K562 (cell line): ENCODE results near the gene SLITRK3. TPM values are rescaled to one million over a fixed set of nuclear protein-coding genes. Genes with fewer than 3 reads are reported as not detected.

ENCODE experiments used
- ATAC-seq: fragments of 200-7000 bp; cut with Tn5 transposase; 3 replicates; pipeline ENCODE4 v1.9.1; 2020; ENCODE audit warnings: moderate library complexity
- BruUV-seq: library from RNA; stranded (reverse); fragments of 400-500 nt; replicated peaks from 2 replicates; lab custom pipeline; 2021; lab: Mats Ljungman, UMichigan
- CTCF ChIA-PET: fragments of 300-600 bp; formaldehyde crosslinking; extraction: SDS; loops from one replicate; lab custom pipeline; 2021; ENCODE audit warnings: low intra/inter-chr PET ratio; lab: Yijun Ruan, JAX
- POLR2A ChIA-PET: fragments of 300-600, 350-650 bp; sonication (Branson Sonifier 250); formaldehyde crosslinking; extraction: SDS; loops from one replicate; lab custom pipeline; 2021; ENCODE audit warnings: antibody characterized with exemption, inconsistent platforms; lab: Yijun Ruan, JAX
- DNase-seq, 4 experiments: peaks; one replicate each; pipeline versions ENCODE4 v3.0.0 to v3.0.0-alpha.2; 2011 to 2018; ENCODE audit warnings: low spot score in 3 of 4, mixed read lengths in 3 of 4; ENCODE audit errors: extremely low read depth in 1 of 4
- FAIRE-seq: peaks from 2 replicates; lab custom pipeline; 2011; peaks lifted over from hg19 to GRCh38; lab: Jason Lieb, UNC
- H2AFZ ChIP-seq: 2 replicates; pipeline ENCODE4 v1.6.0; 2011; ENCODE audit warnings: low read depth, low read length, control low read depth, inconsistent platforms
- H3K27ac ChIP-seq: fragments of 200-600 bp; 3 replicates; pipeline ENCODE4 v1.8.0; 2011; ENCODE audit warnings: low read depth, mild to moderate bottlenecking, control low read depth, inconsistent platforms, low read length, moderate library complexity, mixed read lengths; ENCODE audit errors: extremely low read depth
- H3K27me3 ChIP-seq, 2 experiments: fragments of 300-600 bp in 1 of 2; 2 replicates in 1 of 2; 3 replicates in 1 of 2; pipeline versions ENCODE4 v1.6.0 to v1.8.0; 2011; ENCODE audit warnings: inconsistent platforms in 2 of 2, low read length in 2 of 2, mild to moderate bottlenecking in 1 of 2, mixed read lengths in 1 of 2, moderate library complexity in 1 of 2; ENCODE audit not compliant: control insufficient read depth in 2 of 2, insufficient read depth in 2 of 2
- H3K36me3 ChIP-seq: fragments of 300-600 bp; 3 replicates; pipeline ENCODE4 v1.8.0; 2011; ENCODE audit warnings: mild to moderate bottlenecking, low read length, inconsistent platforms; ENCODE audit not compliant: control insufficient read depth, insufficient read depth
- H3K4me1 ChIP-seq, 2 experiments: fragments of 200-600 bp in 1 of 2; replicated peaks in 1 of 2; 2 replicates in 1 of 2; 3 replicates in 1 of 2; pipeline versions ENCODE4 v1.5.1 to v1.8.0; 2011; ENCODE audit warnings: inconsistent platforms in 2 of 2, low read length in 2 of 2, mild to moderate bottlenecking in 1 of 2, mixed read lengths in 1 of 2, moderate library complexity in 1 of 2; ENCODE audit not compliant: control insufficient read depth in 2 of 2, insufficient read depth in 2 of 2
- H3K4me2 ChIP-seq: 2 replicates; pipeline ENCODE4 v1.6.1; 2011; ENCODE audit warnings: low read length, control low read depth, inconsistent platforms, mixed read lengths; ENCODE audit not compliant: insufficient read depth
- H3K4me3 ChIP-seq: fragments of 200-600 bp; sonication (generic), shearing (Covaris generic); 2 replicates; pipeline ENCODE4 v1.5.1; 2016; ENCODE audit warnings: control low read depth, inconsistent platforms
- H3K79me2 ChIP-seq: fragments of 200-600 bp; 3 replicates; pipeline ENCODE4 v1.8.0; 2011; ENCODE audit warnings: low read length, inconsistent platforms; ENCODE audit not compliant: control insufficient read depth, insufficient read depth
- H3K9ac ChIP-seq, 2 experiments: 2 replicates each; pipeline versions ENCODE4 v1.6.0 to v1.6.1; 2011; ENCODE audit warnings: low read depth in 2 of 2, low read length in 2 of 2, control low read depth in 1 of 2, inconsistent platforms in 1 of 2, mild to moderate bottlenecking in 1 of 2, mixed read lengths in 1 of 2; ENCODE audit not compliant: insufficient read depth in 1 of 2
- H3K9me1 ChIP-seq: one replicate; pipeline ENCODE4 v1.6.0; 2011; ENCODE audit warnings: inconsistent platforms, mild to moderate bottlenecking, low read length, moderate library complexity; ENCODE audit not compliant: control insufficient read depth, insufficient read depth
- H3K9me3 ChIP-seq: replicated peaks from 2 replicates; pipeline ENCODE4 v1.5.1; 2011; ENCODE audit warnings: low read depth, low read length, inconsistent platforms; ENCODE audit not compliant: control insufficient read depth, insufficient read depth
- H4K20me1 ChIP-seq: replicated peaks from 2 replicates; pipeline ENCODE4 v1.6.1; 2011; ENCODE audit warnings: low read length, inconsistent platforms, mixed read lengths; ENCODE audit not compliant: control insufficient read depth, insufficient read depth
- ARID2 ChIP-seq: fragments of 450-650 bp; IDR thresholded peaks from 2 replicates; pipeline ENCODE4 v1.6.1; 2017; ENCODE audit warnings: antibody characterized with exemption, mild to moderate bottlenecking
- BCOR ChIP-seq: fragments of 450-650 bp; IDR thresholded peaks from 2 replicates; pipeline ENCODE4 v1.6.1; 2016
- CLOCK ChIP-seq: fragments of 250-450 bp; sonication (Bioruptor Pico); IDR thresholded peaks from 2 replicates; pipeline ENCODE4 v1.4.0; 2020; ENCODE audit warnings: mild to moderate bottlenecking, moderate library complexity, borderline replicate concordance
- DIDO1 ChIP-seq: fragments of 450-650 bp; IDR thresholded peaks from 2 replicates; pipeline ENCODE4 v1.6.1; 2016; ENCODE audit warnings: low read depth, missing biosample characterization, missing genetic modification characterization
- FIP1L1 ChIP-seq: fragments of 200-400 bp; formaldehyde crosslinking; IDR thresholded peaks from 2 replicates; pipeline ENCODE4 v1.6.1; 2018; ENCODE audit warnings: mild to moderate bottlenecking, low read depth, low read length; ENCODE audit not compliant: poor library complexity, severe bottlenecking
- HDAC8 ChIP-seq: fragments of 450-650 bp; IDR thresholded peaks from 2 replicates; pipeline ENCODE4 v1.6.1; 2016; ENCODE audit warnings: mild to moderate bottlenecking, missing genetic modification characterization, moderate library complexity, missing compliant biosample characterization
- KLF16 ChIP-seq: IDR thresholded peaks from 2 replicates; pipeline ENCODE4 v1.6.1; 2016; ENCODE audit warnings: antibody characterized with exemption
- MAFG ChIP-seq: fragments of 450-650 bp; conservative IDR thresholded peaks from 2 replicates; pipeline ENCODE4 v1.6.1; 2016; ENCODE audit warnings: missing genetic modification characterization, missing compliant biosample characterization
- MEF2D ChIP-seq: conservative IDR thresholded peaks from 2 replicates; pipeline ENCODE4 v1.6.1; 2016; ENCODE audit warnings: low read depth, missing genetic modification characterization, missing compliant biosample characterization
- MTA1 ChIP-seq: fragments of 450-650 bp; IDR thresholded peaks from 2 replicates; pipeline ENCODE4 v1.6.1; 2017; ENCODE audit warnings: borderline replicate concordance
- NCOA2 ChIP-seq, 2 experiments: fragments of 450-650 bp; IDR thresholded peaks; 2 replicates each; pipeline ENCODE4 v1.6.1; 2018; ENCODE audit warnings: mild to moderate bottlenecking in 2 of 2, moderate library complexity in 1 of 2; ENCODE audit not compliant: partially characterized antibody in 2 of 2
- PPARD ChIP-seq: fragments of 250-450 bp; sonication (Bioruptor Pico); IDR thresholded peaks from 2 replicates; pipeline ENCODE4 v1.8.0; 2022; ENCODE audit warnings: inconsistent platforms, mild to moderate bottlenecking, moderate library complexity
- PTTG1 ChIP-seq: fragments of 450-650 bp; IDR thresholded peaks from 2 replicates; pipeline ENCODE4 v1.6.1; 2016; ENCODE audit warnings: low read depth, mild to moderate bottlenecking, missing genetic modification characterization, missing compliant biosample characterization
- PURB ChIP-seq: sonication (generic); formaldehyde crosslinking; IDR thresholded peaks from 2 replicates; pipeline ENCODE4 v1.9.0; 2021; ENCODE audit warnings: low read depth, mild to moderate bottlenecking, missing genetic modification reagents
- RBBP5 ChIP-seq: fragments of 200-600 bp; sonication (generic); IDR thresholded peaks from 2 replicates; pipeline ENCODE4 v1.6.1; 2012; ENCODE audit warnings: borderline replicate concordance, mild to moderate bottlenecking, low read length, control low read depth, inconsistent platforms; ENCODE audit not compliant: insufficient read depth, poor library complexity, severe bottlenecking
- RBM39 ChIP-seq: fragments of 200-400 bp; formaldehyde crosslinking; optimal IDR thresholded peaks from 2 replicates; pipeline ENCODE3; 2018; ENCODE audit warnings: low read depth, low read length
- SMARCC2 ChIP-seq: fragments of 450-650 bp; IDR thresholded peaks from 2 replicates; pipeline ENCODE4 v1.6.1; 2017; ENCODE audit warnings: antibody characterized with exemption, moderate library complexity, mild to moderate bottlenecking, low read depth
- ZBTB1 ChIP-seq: sonication (generic); formaldehyde crosslinking; IDR thresholded peaks from 2 replicates; pipeline ENCODE4 v1.8.1; 2023; ENCODE audit warnings: missing genetic modification reagents, low read depth, mild to moderate bottlenecking, borderline replicate concordance
- ZNF644 ChIP-seq: fragments of 200-800 bp; sonication (Bioruptor generic); IDR thresholded peaks from 2 replicates; pipeline ENCODE4 v1.6.1; 2016; ENCODE audit warnings: low read depth, missing genetic modification characterization, missing compliant biosample characterization
- WGBS: fragments of 100-300 bp; shearing (Covaris generic); methylation state at CpG from one replicate; pipeline ENCODE4 v1.1.6; 2016; ENCODE audit warnings: low coverage, mixed read lengths; ENCODE audit not compliant: insufficient coverage; ENCODE audit errors: missing lambda C conversion rate; 5-methylcytosine and 5-hydroxymethylcytosine counted together
- in situ Hi-C: fragments of 300-500 bp; cut with MboI; formaldehyde crosslinking; loops from 4 replicates; pipeline ENCODE4 v1.15.0; 2018; ENCODE audit warnings: inconsistent platforms, mixed read lengths
- intact Hi-C: fragments of 100-400 bp; cut with micrococcal nuclease; formaldehyde crosslinking; loops from 2 replicates; pipeline ENCODE4 v1.14.2; 2022
- polyA plus RNA-seq, 8 experiments: library from polyadenylated mRNA; depleted of rRNA in 4 of 8; stranded (reverse) in 5 of 8; unstranded in 3 of 8; fragments of >200 nt; fragmentation: Nextera tagmentation in 2 of 8; fragmentation: Illumina TruSeq in 1 of 8; extraction: Ambion mirVana in 2 of 8; extraction: Trizol in 1 of 8; gene quantifications; 2 replicates each; pipeline versions ENCODE4 v1.2.1 to v1.2.3, GENCODE V29; 2011 to 2014; ENCODE audit warnings: inconsistent platforms in 1 of 8, missing spikeins in 1 of 8
- total RNA-seq, 7 experiments: library from RNA; depleted of rRNA in 6 of 7; stranded (reverse); fragments of >200 nt in 6 of 7; fragmentation: Illumina TruSeq in 2 of 7; extraction: Trizol in 2 of 7; gene quantifications; 2 replicates each; pipeline versions ENCODE4 v1.2.1 to v1.2.3, GENCODE V29; 2011 to 2021; ENCODE audit warnings: low replicate concordance in 1 of 7
- TF ChIP-seq, protein P1 (sequence below): IDR thresholded peaks from 3 replicates; pipeline ENCODE4 v1.6.1; 2011; ENCODE audit warnings: borderline replicate concordance, mild to moderate bottlenecking, moderate library complexity; ENCODE audit not compliant: insufficient read length; ENCODE audit errors: extremely low read depth

Gene SLITRK3
- total and polyA plus RNA-seq, 9 of the 15 experiments (the other 6 are each of a cell fraction or from before 2014, with no cell fraction given): not detected

- no peaks in the 10 kb centered on the region for H3K79me2 ChIP-seq
- DNase-seq (no peak), FAIRE-seq (no peak), ATAC-seq (no peak)
- intact Hi-C loops: no loop called here
- in situ Hi-C loops: no loop called here
- H4K20me1 ChIP-seq: no peaks in the 10 kb centered on the region
- ChIA-PET POLR2A (no interaction called here), CTCF (no interaction called here)
- H3K4me2 ChIP-seq: no peak overlapping the region
- H3K9me1 ChIP-seq: no peaks in the 10 kb centered on the region
- no peak overlapping the region for H3K4me3 ChIP-seq
- H2AFZ ChIP-seq: no peak overlapping the region
- BruUV-seq: no TSS peak
- no peaks in the 10 kb centered on the region for H3K9me3 ChIP-seq
- TF ChIP-seq ZNF644 (tag): no peak
- TF ChIP-seq PTTG1 (tag): no peak
- no peak for TF ChIP-seq PPARD (CRISPR knock-in tag)
- no peak for TF ChIP-seq BCOR
- TF ChIP-seq ARID2: no peak
- no peak for TF ChIP-seq NCOA2 (IDR thresholded peaks at IDR 0.05; ENCODE audit: partially characterized antibody in 2 of 2)
- TF ChIP-seq SMARCC2: no peak
- TF ChIP-seq RBBP5: no peak
- TF ChIP-seq, protein P1, sequence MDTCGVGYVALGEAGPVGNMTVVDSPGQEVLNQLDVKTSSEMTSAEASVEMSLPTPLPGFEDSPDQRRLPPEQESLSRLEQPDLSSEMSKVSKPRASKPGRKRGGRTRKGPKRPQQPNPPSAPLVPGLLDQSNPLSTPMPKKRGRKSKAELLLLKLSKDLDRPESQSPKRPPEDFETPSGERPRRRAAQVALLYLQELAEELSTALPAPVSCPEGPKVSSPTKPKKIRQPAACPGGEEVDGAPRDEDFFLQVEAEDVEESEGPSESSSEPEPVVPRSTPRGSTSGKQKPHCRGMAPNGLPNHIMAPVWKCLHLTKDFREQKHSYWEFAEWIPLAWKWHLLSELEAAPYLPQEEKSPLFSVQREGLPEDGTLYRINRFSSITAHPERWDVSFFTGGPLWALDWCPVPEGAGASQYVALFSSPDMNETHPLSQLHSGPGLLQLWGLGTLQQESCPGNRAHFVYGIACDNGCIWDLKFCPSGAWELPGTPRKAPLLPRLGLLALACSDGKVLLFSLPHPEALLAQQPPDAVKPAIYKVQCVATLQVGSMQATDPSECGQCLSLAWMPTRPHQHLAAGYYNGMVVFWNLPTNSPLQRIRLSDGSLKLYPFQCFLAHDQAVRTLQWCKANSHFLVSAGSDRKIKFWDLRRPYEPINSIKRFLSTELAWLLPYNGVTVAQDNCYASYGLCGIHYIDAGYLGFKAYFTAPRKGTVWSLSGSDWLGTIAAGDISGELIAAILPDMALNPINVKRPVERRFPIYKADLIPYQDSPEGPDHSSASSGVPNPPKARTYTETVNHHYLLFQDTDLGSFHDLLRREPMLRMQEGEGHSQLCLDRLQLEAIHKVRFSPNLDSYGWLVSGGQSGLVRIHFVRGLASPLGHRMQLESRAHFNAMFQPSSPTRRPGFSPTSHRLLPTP: no peak
- TF ChIP-seq PURB (CRISPR knock-in tag): no peak
- no peak for TF ChIP-seq MTA1
- no peak for TF ChIP-seq DIDO1 (tag)
- TF ChIP-seq HDAC8: no peak
- no peak for TF ChIP-seq MEF2D
- TF ChIP-seq CLOCK (CRISPR knock-in tag): no peak
- TF ChIP-seq FIP1L1: no peak
- TF ChIP-seq MAFG (tag): no peak
- no peak for TF ChIP-seq KLF16
- TF ChIP-seq RBM39: no peak
- no peak for TF ChIP-seq ZBTB1 (CRISPR knock-in tag)
- WGBS: 0% methylated on average over 1 of the region's 1 CpG
- no peaks in the 10 kb centered on the region for H3K4me1 ChIP-seq
- no peaks in the 10 kb centered on the region for H3K27me3 ChIP-seq
- no peaks in the 10 kb centered on the region for H3K36me3 ChIP-seq
- H3K9ac ChIP-seq: no peak overlapping the region
- no peak overlapping the region for H3K27ac ChIP-seq
These were observed 14.6 kb downstream of the SLITRK3 start for GRCh38 chr3:165181556-165181955.
